ENCODE results near the gene PPP1R1C. TPM values are rescaled to one million over a fixed set of nuclear protein-coding genes. Genes with fewer than 3 reads are reported as not detected.

PPP1R1C gene
- total and polyA plus RNA-seq, 3 donors from 2014 or later, result 16.4 to 98.9 (median 26.2) TPM

GRCh38 chr2:182055993-182056392 is 70.3 kb downstream of the PPP1R1C start:
- no peak for DNase-seq
- H3K4me1 ChIP-seq, result no peaks in the 10 kb centered on the region

DNA sequence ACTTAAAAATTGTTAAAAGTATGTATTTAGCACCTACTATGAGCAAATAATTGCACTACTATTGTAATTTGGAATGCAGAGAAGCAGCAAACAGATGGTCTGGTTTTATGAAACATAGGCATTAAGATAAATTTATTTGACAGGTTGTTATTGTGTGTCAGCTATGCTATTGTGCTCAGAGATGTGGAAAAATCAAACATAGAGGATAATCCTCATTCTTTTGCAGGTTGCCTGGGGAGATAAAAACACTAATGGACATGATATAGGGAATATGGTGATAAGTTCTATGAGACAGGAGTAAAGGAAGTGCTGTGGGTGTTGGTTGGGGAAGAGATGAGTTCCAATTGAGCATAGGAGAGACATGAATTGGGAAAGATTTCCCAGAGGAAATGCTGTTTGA is 71.3 kb downstream of the PPP1R1C start:
- H3K27ac ChIP-seq, result no peak overlapping the region
- H3K27me3 ChIP-seq, result no peaks in the 10 kb centered on the region
- H3K9me3 ChIP-seq, result no peaks in the 10 kb centered on the region
- intact Hi-C loops (cut with DNase I; ENCODE audit: low total_unique reads), result no loop called here
- H3K4me3 ChIP-seq, result no peak overlapping the region
- no peak for TF ChIP-seq POLR2A (IDR thresholded peaks at IDR 0.05)
- TF ChIP-seq, protein P1, sequence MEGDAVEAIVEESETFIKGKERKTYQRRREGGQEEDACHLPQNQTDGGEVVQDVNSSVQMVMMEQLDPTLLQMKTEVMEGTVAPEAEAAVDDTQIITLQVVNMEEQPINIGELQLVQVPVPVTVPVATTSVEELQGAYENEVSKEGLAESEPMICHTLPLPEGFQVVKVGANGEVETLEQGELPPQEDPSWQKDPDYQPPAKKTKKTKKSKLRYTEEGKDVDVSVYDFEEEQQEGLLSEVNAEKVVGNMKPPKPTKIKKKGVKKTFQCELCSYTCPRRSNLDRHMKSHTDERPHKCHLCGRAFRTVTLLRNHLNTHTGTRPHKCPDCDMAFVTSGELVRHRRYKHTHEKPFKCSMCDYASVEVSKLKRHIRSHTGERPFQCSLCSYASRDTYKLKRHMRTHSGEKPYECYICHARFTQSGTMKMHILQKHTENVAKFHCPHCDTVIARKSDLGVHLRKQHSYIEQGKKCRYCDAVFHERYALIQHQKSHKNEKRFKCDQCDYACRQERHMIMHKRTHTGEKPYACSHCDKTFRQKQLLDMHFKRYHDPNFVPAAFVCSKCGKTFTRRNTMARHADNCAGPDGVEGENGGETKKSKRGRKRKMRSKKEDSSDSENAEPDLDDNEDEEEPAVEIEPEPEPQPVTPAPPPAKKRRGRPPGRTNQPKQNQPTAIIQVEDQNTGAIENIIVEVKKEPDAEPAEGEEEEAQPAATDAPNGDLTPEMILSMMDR (IDR thresholded peaks at IDR 0.05), result no peak
- H3K36me3 ChIP-seq (ENCODE audit: low read depth, missing control alignments), result no peaks in the 10 kb centered on the region
- no peak for DNase-seq
- H3K4me1 ChIP-seq, result no peaks in the 10 kb centered on the region

More at GRCh38 chr2:182055993-182056392, 70.3 kb downstream of the PPP1R1C start:
- intact Hi-C loops (cut with DNase I; ENCODE audit: low total_unique reads), result no loop called here
- 92% methylated on average over 4 of the region's 4 CpGs for whole genome bisulfite sequencing, 2 donors
- Histone ChIP-seq H3K4me3 (no peak overlapping the region), H3K36me3 (ENCODE audit: low read depth, missing control alignments) (no peaks in the 10 kb centered on the region), H3K9me3 (no peaks in the 10 kb centered on the region), H3K27ac (no peak overlapping the region), H3K27me3 (no peaks in the 10 kb centered on the region)
- no peak for TF ChIP-seq POLR2A (IDR thresholded peaks at IDR 0.05)
- TF ChIP-seq, protein P1 (IDR thresholded peaks at IDR 0.05), result no peak

GRCh38 chr2:182058056-182058455 is 72.4 kb downstream of the PPP1R1C start:
- H3K27ac ChIP-seq, result no peak overlapping the region
- WGBS, 2 donors, result 90 to 94% methylated on average over 1 of the region's 1 CpG
- intact Hi-C loops (cut with DNase I; ENCODE audit: low total_unique reads), result no loop called here
- H3K36me3 ChIP-seq (ENCODE audit: low read depth, missing control alignments), result no peaks in the 10 kb centered on the region
- no peak for DNase-seq
- H3K4me3 ChIP-seq, result no peak overlapping the region
- no peak for TF ChIP-seq POLR2A (IDR thresholded peaks at IDR 0.05)
- TF ChIP-seq, protein P1 (IDR thresholded peaks at IDR 0.05), result no peak
- H3K27me3 ChIP-seq, result no peaks in the 10 kb centered on the region
- H3K4me1 ChIP-seq, result no peaks in the 10 kb centered on the region
- no peaks in the 10 kb centered on the region for H3K9me3 ChIP-seq

DNA sequence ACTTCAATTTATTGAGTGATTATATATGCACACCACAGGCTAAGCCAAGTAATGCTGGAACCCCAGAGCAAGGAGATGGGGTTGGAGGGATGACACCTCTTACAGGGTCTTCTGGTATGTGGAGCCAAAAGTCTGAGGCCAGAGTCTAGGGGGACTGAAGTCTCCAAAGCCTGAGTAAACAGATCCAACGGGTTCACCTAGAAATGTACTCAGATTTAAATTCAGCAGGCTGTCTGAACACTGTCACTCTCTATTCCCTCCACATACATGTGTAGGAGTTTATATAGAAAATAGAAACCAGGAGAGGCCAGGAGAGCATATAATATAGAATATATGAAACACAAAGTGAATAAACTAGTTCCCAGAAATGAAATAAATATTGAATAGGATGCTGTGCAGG is 76.1 kb downstream of the PPP1R1C start:
- Histone ChIP-seq H3K9me3 (no peaks in the 10 kb centered on the region), H3K4me1 (no peaks in the 10 kb centered on the region), H3K36me3 (ENCODE audit: low read depth, missing control alignments) (no peaks in the 10 kb centered on the region), H3K4me3 (no peak overlapping the region), H3K27me3 (no peaks in the 10 kb centered on the region), H3K27ac (no peak overlapping the region)
- intact Hi-C loops (cut with DNase I; ENCODE audit: low total_unique reads), result no loop called here
- TF ChIP-seq POLR2A (IDR thresholded peaks at IDR 0.05), result no peak
- TF ChIP-seq, protein P1 (IDR thresholded peaks at IDR 0.05), result no peak
- 50 to 78% methylated on average over 1 of the region's 1 CpG for WGBS, 2 donors
- DNase-seq, result no peak

- Histone ChIP-seq H3K27ac (no peak overlapping the region), H3K4me1 (no peaks in the 10 kb centered on the region), H3K27me3 (no peaks in the 10 kb centered on the region), H3K36me3 (ENCODE audit: low read depth, missing control alignments) (no peaks in the 10 kb centered on the region), H3K4me3 (no peak overlapping the region), H3K9me3 (no peaks in the 10 kb centered on the region)
- 51 to 55% methylated on average over 3 of the region's 3 CpGs for WGBS, 2 donors
- intact Hi-C loops (cut with DNase I; ENCODE audit: low total_unique reads), result no loop called here
- TF ChIP-seq POLR2A (IDR thresholded peaks at IDR 0.05), result no peak
- TF ChIP-seq, protein P1 (IDR thresholded peaks at IDR 0.05), result no peak
- DNase-seq, result no peak
Measured at GRCh38 chr2:182062329-182062972, 76.8 kb downstream of the PPP1R1C start.

All from testis (tissue), 3 donors.